ENCODE measurements around the gene RLF. TPM values are rescaled to one million over a fixed set of nuclear protein-coding genes. Genes with fewer than 3 reads are reported as not detected.
A peak's percentile ranks its signal among the peaks of the same experiment; 100 is the strongest.
"Not testable (repeated sequence)": the region's sequence is repeated elsewhere in the genome, so short reads cannot be mapped to it uniquely, and the experiment has no call there.

Gene RLF
- total and polyA plus RNA-seq, 3 donors from 2014 or later = 16.4 to 28.4 (median 27.2) TPM

DNA sequence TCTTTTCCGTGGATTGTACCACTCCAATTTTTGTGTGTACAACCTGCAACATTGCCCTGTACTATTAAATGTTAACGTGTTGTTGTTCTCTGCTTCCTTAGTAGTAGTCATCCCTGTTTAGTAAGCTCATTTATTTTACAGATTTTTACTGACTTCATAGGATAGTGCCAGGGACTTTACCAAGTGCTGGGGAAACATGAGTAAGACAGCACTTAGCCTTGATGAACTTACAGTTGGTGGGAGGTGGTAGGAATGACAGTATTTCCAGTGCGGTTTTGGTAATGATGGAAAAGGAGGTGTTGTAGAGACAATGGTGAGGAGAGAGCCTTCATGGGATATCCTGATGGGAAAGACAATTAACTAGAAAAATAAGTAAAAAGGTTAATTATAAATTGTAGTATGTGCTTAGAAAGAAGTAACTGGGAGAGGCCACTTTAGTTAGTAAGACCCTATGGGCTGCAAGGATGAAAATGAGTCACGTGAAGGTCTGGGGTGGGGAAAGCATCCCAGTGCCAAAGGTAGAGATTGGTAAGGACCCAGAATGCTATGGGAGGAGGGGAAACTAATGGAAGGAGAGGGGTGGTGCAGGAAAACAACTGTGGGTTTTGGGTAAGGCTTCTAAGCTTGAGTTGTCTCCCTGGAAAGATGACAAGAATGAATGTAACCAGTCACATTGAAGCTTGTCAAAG, 1.7 kb downstream of the RLF start:
- peak overlapping the region; percentile 94 to 100 for H3K4me3 ChIP-seq
- H3K36me3 ChIP-seq (ENCODE audit: low read depth, missing control alignments) = no peaks in the 10 kb centered on the region
- H3K27me3 ChIP-seq = no peaks in the 10 kb centered on the region
- 7 to 8% methylated on average over 4 of the region's 4 CpGs for WGBS, 2 donors
- DNase-seq = no peak
- H3K27ac ChIP-seq = peak overlapping the region; percentile 94 to 97
- peaks cover 23% of the 10 kb centered on the region for H3K4me1 ChIP-seq
- no peaks in the 10 kb centered on the region for H3K9me3 ChIP-seq
- no peak for TF ChIP-seq POLR2A (IDR thresholded peaks at IDR 0.05)
- TF ChIP-seq, protein P1, sequence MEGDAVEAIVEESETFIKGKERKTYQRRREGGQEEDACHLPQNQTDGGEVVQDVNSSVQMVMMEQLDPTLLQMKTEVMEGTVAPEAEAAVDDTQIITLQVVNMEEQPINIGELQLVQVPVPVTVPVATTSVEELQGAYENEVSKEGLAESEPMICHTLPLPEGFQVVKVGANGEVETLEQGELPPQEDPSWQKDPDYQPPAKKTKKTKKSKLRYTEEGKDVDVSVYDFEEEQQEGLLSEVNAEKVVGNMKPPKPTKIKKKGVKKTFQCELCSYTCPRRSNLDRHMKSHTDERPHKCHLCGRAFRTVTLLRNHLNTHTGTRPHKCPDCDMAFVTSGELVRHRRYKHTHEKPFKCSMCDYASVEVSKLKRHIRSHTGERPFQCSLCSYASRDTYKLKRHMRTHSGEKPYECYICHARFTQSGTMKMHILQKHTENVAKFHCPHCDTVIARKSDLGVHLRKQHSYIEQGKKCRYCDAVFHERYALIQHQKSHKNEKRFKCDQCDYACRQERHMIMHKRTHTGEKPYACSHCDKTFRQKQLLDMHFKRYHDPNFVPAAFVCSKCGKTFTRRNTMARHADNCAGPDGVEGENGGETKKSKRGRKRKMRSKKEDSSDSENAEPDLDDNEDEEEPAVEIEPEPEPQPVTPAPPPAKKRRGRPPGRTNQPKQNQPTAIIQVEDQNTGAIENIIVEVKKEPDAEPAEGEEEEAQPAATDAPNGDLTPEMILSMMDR (IDR thresholded peaks at IDR 0.05) = no peak
- intact Hi-C loops (cut with DNase I; ENCODE audit: low total_unique reads) = no loop called here

DNA sequence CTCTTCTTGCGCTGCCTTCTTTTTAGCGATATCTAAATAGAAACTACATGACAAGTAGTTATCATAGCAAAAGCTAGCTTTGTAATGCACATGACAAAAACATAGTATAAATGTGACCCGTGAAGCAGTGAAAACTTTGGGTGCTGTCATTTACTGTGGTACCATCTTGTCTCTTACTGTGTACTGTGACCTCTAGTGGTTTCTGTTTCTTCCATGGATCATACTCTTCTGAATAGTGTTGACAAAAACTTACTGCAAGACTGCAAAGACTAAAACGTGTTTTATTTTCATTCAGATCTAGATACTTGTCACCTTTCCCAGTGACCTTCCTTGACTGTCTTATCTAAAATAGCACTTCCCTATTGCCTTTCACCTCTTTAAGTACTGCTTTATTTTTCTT, 6.1 kb downstream of the RLF start:
- Histone ChIP-seq H3K36me3 (ENCODE audit: low read depth, missing control alignments) (no peaks in the 10 kb centered on the region), H3K4me1 (peaks cover 22% of the 10 kb centered on the region), H3K27ac (no peak overlapping the region), H3K9me3 (no peaks in the 10 kb centered on the region), H3K27me3 (no peaks in the 10 kb centered on the region), H3K4me3 (no peak overlapping the region)
- intact Hi-C loops (cut with DNase I; ENCODE audit: low total_unique reads) = no loop called here
- TF ChIP-seq, protein P1 (IDR thresholded peaks at IDR 0.05) = no peak
- no peak for TF ChIP-seq POLR2A (IDR thresholded peaks at IDR 0.05)
- no peak for DNase-seq
- 77 to 78% methylated on average over 4 of the region's 4 CpGs for WGBS, 2 donors

DNA sequence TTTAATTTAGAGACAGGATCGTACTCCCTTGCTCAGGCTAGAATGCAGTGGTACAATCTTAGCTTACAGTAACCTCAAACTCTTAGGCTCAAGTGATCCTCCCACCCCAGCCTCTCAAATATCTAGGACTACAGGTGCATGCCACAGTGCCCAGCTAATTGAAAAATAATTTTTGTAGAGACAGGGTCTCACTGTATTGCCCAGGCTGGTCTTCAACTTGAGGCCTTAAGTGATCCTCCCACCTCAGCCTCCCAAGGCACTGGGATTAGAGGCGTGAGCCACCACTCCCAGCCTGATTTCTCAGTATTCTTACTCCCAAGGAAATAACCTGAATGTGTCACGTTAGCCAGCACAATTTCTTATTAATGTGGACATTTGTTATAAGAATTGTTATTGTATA, 9.8 kb downstream of the RLF start:
- H3K27me3 ChIP-seq = no peaks in the 10 kb centered on the region
- intact Hi-C loops (cut with DNase I; ENCODE audit: low total_unique reads) = no loop called here
- no peak overlapping the region for H3K4me3 ChIP-seq
- no peak for DNase-seq
- H3K36me3 ChIP-seq (ENCODE audit: low read depth, missing control alignments) = no peaks in the 10 kb centered on the region
- H3K27ac ChIP-seq = no peak overlapping the region
- TF ChIP-seq, protein P1 (IDR thresholded peaks at IDR 0.05) = no peak
- no peak for TF ChIP-seq POLR2A (IDR thresholded peaks at IDR 0.05)
- WGBS, 2 donors = 77 to 78% methylated on average over 3 of the region's 3 CpGs
- H3K9me3 ChIP-seq = no peaks in the 10 kb centered on the region
- no peaks in the 10 kb centered on the region for H3K4me1 ChIP-seq

DNA sequence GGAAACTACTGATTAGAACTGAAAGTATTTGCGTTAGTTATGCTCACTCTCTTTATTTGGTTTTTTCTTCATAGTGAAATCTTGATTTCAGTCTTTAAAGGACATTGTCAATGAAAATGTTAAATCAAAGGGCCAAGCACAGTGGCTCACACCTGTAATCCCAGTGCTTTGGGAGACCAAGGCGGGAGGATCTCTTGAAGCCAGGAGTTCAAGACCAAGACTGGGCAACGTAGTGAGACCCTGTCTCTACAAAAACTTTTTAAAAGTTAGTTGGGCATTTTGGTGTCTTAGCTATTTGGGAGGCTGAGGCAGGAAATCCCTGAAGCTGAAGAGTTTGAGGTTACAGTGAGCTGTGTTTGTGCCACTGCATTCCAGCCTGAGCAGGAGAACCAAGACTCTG, 13.6 kb downstream of the RLF start:
- H3K9me3 ChIP-seq = no peaks in the 10 kb centered on the region
- no peaks in the 10 kb centered on the region for H3K4me1 ChIP-seq
- intact Hi-C loops (cut with DNase I; ENCODE audit: low total_unique reads) = no loop called here
- no peak overlapping the region for H3K27ac ChIP-seq
- H3K36me3 ChIP-seq (ENCODE audit: low read depth, missing control alignments) = no peaks in the 10 kb centered on the region
- TF ChIP-seq, protein P1 (IDR thresholded peaks at IDR 0.05) = no peak
- no peak for TF ChIP-seq POLR2A (IDR thresholded peaks at IDR 0.05)
- H3K27me3 ChIP-seq = no peaks in the 10 kb centered on the region
- no peak for DNase-seq
- H3K4me3 ChIP-seq = no peak overlapping the region
- 81 to 90% methylated on average over 3 of the region's 3 CpGs for WGBS, 2 donors

DNA sequence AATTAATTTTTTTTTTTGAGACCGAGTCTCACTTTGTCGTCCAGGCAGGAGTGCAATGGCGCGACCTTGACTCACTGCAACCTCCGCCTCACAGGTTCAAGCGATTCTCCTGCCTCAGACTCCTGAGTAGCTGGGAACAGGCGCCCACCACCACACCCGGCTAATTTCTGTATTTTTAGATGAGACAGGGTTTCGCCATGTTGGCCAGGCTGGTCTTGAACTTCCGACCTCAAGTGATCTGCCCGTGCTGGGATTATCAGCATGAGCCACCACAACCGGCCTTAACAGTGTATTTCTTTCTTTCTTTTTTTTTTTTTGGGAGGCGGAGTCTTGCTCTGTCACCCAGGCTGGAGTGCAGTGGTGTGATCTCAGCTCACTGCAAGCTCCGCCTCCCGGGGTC, 15.8 kb downstream of the RLF start:
- H3K4me1 ChIP-seq; H3K27me3 ChIP-seq; H3K9me3 ChIP-seq; H3K36me3 ChIP-seq (ENCODE audit: low read depth, missing control alignments); H3K27ac ChIP-seq; DNase-seq; H3K4me3 ChIP-seq; intact Hi-C loops (cut with DNase I; ENCODE audit: low total_unique reads): not testable (repeated sequence)
- WGBS, 2 donors = 89 to 93% methylated on average over 15 of the region's 15 CpGs

Measured in testis (tissue), 3 donors.